HTR-8/SVneo (cell line): ENCODE measurements around the gene GJB4.
"Not testable (repeated sequence)": the region's sequence is repeated elsewhere in the genome, so short reads cannot be mapped to it uniquely, and the experiment has no call there.

Experiments
- DNase-seq: peaks from one replicate; pipeline ENCODE4 v3.0.0; 2011; ENCODE audit warnings: low spot score, mixed read lengths; ENCODE audit not compliant: insufficient read length
- FAIRE-seq: peaks from 2 replicates; lab custom pipeline; 2011; peaks lifted over from hg19 to GRCh38; lab: Jason Lieb, UNC

Gene GJB4

DNA sequence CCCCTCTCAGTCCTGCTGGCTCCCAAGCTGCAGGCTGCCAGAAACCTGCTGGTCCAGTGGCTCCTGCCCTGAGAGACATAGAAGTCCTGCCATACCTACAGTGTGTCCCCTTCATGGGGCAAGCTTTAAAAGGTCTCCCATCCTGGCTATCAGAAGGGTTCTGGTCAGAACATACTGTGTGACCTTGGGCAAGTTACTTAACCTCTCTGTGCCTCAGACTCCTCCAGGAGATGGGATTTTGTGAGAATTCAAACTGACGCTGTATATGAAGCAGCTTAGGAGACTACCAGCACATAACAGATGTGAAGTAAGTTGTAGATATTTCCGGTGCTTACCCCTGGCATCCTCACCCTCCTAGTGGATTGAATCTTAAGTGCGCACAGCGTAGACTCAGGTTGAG is 13.4 kb upstream of the GJB4 start:
- DNase-seq = no peak
- FAIRE-seq = no peak

DNA sequence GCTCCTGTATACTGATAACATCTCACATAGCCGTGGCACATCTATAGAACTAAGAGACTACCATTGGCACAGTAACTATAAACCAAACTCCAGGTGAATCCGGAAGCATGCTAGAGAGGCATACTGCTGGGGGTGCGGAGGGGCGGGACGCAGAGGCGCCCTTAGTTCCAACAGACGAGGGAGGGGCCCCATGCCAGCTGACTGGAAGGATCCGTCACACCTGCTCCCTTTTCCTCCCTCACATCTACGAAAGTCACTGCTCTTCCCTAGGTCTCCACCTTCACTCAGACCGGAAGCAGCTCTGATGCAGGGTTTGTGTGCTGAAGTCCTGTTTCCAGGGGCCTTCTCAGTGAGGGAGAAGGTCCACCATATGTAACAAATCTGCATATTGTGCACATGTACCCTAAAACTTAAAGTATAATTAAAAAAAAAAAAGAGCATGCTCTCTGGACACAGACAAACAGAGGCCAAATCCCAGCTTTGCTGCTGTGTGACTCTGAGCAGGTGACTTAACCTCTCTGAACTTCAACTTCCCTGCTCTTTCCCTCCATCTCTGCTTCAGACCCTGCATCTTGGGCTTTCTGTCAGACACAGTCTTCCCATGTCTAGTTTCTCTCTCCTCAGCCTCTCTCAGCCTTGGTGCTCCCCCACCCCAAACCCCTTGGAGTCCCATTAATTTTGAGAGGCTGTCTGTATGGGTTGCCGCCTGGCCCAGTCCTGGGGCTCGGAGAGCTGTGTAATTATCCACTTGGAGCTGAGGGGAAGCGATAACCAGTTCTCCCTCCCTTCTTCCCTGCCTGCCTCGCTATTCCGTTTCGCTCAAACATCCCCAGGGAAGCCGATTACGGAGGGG is 12.5 kb upstream of the GJB4 start:
- no peak for FAIRE-seq
- no peak for DNase-seq

DNA sequence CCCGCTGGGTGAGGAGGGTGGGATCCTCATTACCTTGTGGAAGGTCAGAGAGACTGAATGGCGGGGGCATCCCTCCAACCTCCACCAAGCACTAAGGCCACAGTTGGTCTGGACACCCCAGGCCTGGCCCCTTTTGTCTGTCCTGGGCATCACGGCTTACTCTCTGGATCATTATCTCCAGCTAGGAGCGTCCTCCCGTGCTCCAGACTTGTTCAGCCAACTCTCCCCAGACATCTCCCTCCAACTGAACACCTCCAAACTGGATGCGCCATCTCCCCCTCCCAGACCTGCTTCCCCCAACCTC is 11.9 kb upstream of the GJB4 start:
- FAIRE-seq (no peak), DNase-seq (no peak)

DNA sequence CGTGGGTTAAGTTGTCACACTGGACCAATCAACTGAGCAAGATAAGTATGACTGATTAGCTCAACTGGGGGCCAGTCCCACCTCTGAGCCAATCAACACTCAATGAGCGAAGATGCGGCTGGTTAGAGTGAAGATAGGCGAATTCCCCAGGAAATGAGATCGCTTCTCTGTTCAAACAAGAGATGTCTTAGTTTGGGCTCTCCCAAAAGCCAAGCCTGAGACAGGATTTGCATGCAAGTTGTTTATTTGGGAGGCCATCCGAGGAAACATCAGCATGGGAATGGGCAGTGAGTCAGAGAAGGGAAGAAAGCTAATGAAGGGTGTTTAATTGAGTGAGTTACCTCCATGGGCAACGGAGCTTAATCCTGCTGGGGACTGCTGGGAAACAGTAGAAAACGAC is 9.5 kb upstream of the GJB4 start:
- DNase-seq (no peak), FAIRE-seq (no peak)

DNA sequence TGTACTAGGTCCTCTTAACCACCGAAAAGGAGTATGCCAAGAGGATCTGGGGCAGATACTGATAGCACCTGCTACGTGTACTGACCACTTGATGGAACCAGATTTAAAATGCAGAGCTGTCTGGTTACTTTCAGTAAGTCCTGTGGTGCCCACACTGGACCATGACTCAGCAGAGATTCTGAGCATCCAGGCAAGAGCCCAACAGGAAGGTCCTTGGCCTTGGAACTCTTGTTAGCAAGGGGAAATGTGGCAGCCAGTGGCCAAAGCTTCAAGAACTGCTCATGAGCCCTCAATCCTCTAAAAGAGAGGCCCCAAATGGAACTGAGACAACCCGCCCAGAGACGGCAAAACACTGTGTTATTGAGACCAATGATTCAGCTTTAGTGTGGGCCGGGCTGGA is 8.9 kb upstream of the GJB4 start:
- no peak for DNase-seq
- no peak for FAIRE-seq

DNA sequence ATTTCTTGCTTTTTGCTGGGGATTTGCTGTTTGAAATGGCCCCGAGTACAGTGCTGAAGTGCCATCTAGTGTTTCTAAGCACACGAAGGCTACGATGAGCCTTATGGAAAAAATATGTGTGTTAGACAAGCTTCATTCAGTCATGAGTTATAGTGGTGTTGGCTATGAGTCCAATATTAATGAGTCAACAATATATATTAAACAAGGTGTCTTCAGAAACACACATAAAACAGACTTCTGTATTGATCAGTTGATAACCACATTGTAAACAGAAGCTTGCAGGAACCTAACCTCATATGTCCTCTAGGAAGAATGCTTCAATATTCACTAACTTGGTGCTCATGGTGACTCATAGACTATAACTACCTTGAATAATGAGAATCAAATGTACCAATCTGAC is 6.4 kb upstream of the GJB4 start:
- FAIRE-seq (no peak), DNase-seq (no peak)

DNA sequence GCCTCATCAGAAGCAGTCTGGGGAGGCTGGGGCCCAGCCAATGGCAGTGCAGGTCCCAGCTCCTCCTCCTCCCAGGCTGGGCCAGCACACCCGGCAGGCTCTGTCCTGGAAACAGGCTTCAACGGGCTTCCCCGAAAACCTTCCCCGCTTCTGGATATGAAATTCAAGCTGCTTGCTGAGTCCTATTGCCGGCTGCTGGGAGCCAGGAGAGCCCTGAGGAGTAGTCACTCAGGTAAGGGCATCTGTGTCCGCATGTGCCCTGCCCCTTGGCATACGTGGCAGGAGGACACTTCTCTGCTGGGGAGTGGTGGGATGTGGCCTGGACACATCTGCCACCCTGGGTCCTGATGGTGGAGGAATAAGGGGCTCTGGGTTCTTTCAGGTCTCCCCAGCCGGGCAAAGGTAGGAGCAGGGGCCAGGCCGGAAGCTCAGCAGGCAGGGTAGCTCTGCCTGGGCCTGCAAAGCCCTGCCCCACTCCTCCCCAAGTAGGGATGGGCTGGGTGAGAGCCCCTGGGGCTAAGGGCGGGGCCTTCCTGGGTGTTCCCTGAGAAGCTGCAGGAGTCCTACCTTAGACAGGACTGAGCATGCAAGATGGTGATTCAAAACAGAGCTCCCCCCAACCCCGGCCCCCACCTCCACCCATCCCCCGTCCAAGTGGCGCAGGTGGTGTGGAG is 4.4 kb upstream of the GJB4 start, which contains the start of gene GJB5:
GJB5 (plus strand) TSS at position 84 of the 674 bp plus-strand sequence. CDS start 2,284 bp downstream, outside the sequence.
- DNase-seq (no peak), FAIRE-seq (no peak)

DNA sequence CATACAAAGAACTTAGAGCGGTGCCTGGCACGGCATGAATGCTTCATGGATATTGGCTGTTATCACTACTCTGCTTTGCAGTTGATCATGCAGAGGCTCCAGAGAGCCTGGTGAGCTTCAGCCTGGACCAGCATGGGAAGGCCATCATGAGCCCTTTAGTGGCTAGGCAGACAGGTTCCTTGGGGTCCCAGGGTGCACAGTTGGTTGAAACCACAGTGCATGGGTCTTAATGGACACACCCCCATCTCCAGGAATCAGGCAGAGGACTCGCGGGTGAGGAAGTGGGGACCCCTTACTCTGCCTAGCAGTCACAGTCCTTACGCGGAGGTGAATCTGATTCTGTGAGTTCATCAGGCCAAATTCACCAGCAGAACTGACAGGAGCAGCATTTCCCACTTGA is 3.6 kb upstream of the GJB4 start:
- DNase-seq (no peak), FAIRE-seq (no peak)

DNA sequence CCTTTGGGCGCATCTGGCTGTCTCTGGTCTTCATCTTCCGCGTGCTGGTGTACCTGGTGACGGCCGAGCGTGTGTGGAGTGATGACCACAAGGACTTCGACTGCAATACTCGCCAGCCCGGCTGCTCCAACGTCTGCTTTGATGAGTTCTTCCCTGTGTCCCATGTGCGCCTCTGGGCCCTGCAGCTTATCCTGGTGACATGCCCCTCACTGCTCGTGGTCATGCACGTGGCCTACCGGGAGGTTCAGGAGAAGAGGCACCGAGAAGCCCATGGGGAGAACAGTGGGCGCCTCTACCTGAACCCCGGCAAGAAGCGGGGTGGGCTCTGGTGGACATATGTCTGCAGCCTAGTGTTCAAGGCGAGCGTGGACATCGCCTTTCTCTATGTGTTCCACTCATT is 2.2 kb upstream of the GJB4 start:
- DNase-seq = no peak
- FAIRE-seq = no peak

DNA sequence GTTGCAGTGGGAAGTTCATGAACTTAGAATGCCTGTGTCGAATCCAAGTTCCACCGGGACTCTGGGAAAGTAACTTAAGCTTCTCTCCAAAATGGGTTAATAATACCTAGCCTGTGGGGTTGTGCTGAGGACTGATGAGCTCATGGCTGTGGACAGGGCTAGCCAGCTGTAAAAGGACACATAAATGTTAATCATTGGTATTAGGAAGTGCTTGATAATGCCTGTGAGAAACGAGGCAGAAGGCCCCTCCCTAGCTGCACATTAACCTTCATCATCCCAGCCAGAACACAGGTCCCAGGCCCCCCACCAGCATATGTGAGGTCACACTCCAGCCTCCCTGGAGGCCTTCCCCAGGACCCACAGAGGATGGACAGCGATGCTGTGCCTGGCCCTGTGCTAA is 789 bp upstream of the GJB4 start:
- no peak for DNase-seq
- no peak for FAIRE-seq

DNA sequence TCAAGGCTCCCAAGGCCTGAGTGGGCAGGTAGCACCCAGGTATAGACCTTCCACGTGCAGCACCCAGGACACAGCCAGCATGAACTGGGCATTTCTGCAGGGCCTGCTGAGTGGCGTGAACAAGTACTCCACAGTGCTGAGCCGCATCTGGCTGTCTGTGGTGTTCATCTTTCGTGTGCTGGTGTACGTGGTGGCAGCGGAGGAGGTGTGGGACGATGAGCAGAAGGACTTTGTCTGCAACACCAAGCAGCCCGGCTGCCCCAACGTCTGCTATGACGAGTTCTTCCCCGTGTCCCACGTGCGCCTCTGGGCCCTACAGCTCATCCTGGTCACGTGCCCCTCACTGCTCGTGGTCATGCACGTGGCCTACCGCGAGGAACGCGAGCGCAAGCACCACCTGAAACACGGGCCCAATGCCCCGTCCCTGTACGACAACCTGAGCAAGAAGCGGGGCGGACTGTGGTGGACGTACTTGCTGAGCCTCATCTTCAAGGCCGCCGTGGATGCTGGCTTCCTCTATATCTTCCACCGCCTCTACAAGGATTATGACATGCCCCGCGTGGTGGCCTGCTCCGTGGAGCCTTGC is 1.7 kb downstream of the GJB4 start:
- no peak for DNase-seq
- no peak for FAIRE-seq

DNA sequence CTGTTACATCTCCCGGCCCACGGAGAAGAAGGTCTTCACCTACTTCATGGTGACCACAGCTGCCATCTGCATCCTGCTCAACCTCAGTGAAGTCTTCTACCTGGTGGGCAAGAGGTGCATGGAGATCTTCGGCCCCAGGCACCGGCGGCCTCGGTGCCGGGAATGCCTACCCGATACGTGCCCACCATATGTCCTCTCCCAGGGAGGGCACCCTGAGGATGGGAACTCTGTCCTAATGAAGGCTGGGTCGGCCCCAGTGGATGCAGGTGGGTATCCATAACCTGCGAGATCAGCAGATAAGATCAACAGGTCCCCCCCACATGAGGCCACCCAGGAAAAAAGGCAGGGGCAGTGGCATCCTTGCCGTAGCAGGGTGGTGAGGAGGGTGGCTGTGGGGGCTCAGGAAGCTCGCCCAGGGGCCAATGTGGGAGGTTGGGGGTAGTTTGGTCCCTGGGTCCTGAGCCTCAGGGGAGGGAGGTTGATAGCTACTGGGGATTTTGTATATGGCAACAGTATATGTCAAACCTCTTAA is 2.3 kb downstream of the GJB4 start:
- FAIRE-seq (no peak), DNase-seq (no peak)

DNA sequence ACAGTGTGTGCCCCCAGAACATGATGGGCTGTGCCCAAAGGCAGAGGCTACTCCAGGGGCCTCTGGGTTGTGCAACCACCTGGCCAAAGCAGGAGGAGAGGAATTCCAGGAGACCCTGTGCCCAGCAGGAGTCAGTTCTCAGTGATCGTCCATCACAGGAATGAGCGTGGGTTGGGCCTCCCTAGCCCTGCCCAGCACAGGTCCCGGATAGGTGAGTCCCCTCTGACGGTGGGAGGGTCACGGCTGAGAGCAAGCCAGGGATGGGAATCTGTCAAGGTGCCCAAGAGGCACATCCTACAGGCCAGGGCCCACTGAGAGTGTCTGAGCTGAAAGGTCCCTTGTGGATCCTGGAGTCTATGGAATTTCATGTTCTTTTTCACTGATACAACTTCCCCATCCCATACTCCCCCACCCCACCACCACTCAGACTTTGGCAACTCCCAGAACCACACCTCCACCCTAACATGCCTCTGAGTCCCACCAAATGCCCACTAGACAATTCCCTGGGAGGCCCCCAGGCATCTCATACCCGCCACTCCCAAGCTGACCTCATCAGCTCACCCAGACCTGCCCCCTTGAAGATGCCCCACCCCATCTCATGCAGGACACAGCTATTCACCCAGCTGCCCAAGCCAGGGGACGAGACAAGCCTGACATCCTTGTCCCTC is 3.1 kb downstream of the GJB4 start:
- FAIRE-seq = no peak
- DNase-seq = no peak

DNA sequence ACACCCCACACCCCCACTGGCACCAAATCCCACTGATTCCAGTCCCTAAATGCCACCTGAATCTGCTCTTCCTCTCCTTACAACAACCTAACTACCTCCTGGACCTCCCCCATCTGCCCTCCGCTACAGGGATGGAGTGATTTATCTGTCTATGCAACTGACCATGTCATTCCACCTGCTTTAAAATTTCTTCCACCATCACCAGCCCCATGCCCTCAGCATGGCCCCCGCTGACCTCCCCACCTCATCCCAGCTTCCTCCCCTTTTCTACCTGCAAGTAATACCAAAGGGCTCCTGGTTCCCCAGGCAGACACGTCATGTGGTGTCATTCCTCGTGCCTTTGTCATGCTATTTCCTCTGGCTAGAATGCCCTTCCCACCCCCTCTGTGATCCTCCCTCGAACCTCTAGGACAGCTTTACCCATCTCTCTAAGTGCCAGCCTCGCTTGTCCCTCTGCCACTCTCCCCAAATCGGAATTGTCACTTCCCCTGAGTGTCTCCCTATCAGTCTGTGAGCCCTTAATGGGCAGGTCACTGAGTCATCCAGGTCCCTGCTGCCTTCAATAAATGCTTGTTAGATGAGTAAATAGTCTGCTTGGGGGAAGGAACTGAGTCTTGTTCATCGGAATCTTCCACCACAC is 3.7 kb downstream of the GJB4 start:
- DNase-seq (peak; percentile 58), FAIRE-seq (peak; percentile 4)

DNA sequence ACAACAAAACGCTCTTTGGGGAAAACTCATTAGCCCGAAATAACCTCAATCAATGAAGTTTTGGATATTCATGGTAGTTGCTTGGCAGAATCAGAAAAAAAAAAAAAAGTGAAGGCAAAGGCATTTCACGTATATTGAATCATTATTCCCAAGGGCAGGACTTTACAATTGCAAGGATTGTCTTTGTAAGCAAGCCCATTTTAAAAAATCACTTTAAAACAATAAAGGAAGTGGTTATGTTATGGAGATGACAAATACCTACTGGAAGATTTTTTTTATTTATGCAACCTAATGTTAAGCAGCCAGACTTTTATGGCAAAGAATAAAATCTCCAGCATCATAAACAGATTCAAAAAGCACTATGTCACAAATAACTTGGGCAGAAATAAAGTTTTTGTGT is 9.3 kb downstream of the GJB4 start:
- FAIRE-seq (no peak), DNase-seq (no peak)

DNA sequence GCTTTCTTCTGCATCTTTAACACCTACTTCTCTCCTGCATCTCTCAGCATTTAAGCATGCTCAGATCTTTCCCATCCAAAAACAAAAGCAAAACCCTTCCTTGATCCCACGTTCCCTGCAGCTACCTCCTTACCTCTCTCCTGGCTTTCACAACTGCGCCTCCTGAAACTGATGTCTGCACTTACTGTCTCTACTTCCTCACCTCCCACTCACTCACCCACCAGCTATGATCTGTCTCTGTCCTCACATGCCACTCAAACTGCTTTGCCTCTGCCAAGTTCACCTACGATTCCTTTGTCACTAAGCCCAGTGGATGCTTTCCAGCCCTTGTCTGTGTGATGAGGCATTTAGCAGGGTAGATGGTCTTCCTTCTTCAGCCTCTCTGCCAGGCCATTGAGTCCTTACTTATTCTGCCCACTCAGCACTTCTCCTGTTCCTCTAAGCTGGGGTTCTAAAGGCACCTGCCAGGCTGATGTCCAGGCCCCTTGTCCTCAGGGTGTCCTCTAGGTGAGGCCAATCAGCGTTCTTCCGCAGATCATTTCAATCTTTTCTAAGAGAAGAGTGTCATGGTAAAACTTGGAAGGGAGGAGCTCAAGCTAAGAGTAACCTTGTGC is 11.5 kb downstream of the GJB4 start:
- no peak for DNase-seq
- no peak for FAIRE-seq

DNA sequence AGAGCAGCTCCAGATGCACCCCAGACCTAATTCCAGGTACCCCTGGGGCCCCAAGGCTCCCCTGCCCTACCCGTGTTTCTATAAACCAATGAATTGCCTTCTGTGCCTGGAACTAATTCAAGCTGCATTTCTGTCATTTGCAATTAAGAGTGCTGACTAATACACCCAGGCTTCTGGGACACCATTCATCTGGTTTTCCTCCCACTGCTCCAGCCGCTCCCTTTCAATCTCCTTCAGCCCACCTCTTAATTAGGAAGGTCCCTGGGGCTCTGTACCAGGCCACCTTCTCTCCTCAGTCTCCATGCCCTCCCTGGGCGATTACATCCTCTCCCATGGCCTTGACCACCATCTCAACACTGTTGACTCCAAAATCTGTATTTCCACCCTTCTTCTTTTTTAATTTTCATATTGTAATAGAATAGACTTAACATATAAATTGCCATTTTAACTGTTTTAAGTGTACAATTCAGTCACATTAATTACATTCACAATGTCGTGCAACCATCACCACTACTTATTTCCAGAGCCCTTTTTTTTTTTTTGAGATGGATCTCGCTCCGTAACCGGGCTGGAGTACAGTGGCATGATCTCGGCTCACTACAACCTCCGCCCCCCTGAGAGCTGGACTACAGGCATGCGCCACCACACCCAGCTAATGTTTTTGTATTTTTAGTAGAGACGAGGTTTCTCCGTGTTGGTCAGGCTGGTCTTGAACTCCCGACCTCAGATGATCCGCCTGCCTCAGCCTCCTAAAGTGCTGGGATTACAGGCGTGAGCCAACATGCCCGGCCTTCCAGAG is 12.2 kb downstream of the GJB4 start:
- no peak for DNase-seq
- FAIRE-seq = no peak

DNA sequence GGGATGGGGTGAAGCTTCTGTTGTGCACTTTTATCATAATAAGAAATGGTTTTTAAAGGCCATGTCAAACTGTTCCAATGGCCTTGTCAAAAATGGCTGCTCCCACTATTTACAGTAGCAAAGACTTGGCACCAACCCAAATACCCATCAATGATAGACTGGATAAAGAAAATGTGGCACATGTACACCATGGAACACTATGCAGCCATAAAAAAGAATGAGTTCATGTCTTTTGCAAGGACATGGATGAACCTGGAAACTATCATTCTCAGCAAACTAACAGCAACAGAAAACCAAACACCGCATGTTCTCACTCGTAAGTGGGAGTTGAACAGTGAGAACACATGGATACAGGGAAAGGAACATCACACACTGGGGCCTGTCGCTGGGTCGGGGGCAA is 13.6 kb downstream of the GJB4 start:
- not testable (repeated sequence) for DNase-seq, FAIRE-seq

DNA sequence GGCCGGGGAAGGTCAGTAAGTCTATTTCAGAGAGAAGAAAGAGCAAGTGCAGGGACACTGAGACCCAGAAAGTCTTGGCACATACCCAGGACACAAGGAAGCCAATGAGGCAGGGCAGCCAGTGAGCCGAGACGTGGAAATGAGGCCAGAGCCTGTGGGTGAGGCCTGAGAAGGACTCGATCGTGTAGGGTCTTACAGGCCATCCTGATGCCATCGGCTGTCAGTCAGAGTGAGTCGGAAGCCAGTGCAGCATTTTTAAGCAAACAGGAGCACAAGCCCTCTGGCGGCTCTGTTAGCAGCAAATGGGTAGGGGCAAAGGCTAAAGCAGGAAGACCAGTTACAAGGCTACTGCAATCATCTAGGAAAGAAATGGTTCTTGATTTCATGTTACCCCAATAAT is 15.4 kb downstream of the GJB4 start:
- no peak for FAIRE-seq

More for the DNA sequence above, 15.4 kb downstream of the GJB4 start:
- no peak for DNase-seq
